GM21390 (cell line): ENCODE results near the gene KIAA1217.

Experiments
- ATAC-seq: cut with Tn5 transposase; IDR thresholded peaks from one replicate; pipeline ENCODE4 v1.9.1; 2021; ENCODE audit not compliant: unreplicated experiment

KIAA1217 gene

DNA sequence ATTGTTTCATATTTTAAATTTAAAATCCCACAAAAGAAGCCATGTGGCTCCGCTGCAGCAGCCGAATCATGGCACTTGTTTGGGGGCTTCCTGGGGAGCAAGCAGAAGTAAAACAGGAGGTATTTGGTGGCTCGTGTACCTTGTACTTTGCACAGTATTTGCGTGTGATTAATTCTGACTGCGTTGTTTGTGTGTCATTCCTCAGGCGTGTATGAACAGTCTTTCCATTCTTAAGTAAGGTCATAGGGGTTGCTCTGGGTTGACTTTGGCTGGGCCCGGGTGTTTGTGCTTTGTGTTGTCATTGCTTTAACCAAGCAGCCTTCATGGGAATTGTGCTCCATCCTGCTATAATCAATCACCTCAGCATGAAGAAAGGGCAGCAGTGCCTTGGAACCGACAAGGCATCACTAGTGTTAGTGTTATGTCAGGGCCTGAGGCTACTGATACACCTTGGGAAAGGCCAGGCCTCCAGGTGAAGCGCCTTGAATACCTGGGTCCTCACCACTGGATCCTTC, 332.4 kb downstream of the KIAA1217 start:
- no peak for ATAC-seq

DNA sequence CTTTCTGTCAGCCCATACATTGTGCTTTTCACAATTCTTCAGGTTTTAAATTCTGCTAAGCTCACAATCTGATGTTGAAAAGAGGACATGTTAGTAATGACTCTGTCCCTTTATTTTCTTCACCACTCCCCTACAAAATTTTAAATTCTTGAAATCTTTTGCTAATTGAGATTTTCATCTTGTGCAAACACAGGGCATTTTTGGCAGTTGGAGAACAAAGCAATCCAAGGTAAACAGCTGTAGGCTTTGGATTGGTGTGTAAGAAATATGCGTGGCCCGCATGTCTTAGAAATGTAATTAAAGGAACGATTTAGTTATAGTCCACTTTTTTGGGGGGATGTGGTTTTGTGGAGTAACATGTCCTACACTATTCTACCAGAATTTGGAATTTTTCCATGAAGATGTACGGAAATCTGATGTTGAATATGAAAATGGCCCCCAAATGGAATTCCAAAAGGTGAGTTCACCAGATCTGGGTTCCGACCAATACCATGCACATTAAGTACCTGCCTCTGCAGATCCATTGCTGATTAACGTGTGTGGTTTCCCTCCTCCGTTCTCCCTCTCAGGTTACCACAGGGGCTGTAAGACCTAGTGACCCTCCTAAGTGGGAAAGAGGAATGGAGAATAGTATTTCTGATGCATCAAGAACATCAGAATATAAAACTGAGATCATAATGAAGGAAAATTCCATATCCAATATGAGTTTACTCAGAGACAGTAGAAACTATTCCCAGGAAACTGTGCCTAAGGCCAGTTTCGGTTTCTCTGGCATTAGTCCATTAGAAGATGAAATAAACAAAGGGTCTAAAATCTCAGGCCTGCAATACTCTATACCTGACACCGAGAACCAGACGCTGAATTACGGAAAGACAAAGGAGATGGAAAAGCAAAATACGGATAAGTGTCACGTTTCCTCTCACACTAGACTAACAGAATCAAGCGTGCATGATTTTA, 333.7 kb downstream of the KIAA1217 start:
- no peak for ATAC-seq

- no peak for ATAC-seq
Measured at GRCh38 chr10:24544776-24545175, 335.8 kb downstream of the KIAA1217 start.

DNA sequence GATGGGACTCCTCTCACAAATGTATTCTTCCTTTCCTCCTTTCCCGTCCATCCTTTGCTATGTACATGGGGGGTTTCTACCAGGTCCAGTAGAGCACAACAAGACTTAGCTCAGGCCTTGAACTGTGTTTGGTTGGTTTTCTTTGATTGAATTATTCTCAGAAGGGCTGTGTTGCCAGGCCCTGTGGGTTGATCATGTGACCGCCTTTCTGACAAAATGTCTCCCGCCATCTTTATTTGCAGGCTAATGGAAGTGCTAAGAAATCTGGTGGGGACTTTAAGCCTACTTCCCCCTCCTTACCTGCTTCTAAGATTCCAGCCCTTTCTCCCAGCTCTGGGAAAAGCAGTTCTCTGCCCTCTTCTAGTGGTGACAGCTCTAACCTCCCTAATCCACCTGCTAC, 336.6 kb downstream of the KIAA1217 start:
- no peak for ATAC-seq

GRCh38 chr10:24550680-24551079, 341.7 kb downstream of the KIAA1217 start:
- ATAC-seq, result no peak

DNA sequence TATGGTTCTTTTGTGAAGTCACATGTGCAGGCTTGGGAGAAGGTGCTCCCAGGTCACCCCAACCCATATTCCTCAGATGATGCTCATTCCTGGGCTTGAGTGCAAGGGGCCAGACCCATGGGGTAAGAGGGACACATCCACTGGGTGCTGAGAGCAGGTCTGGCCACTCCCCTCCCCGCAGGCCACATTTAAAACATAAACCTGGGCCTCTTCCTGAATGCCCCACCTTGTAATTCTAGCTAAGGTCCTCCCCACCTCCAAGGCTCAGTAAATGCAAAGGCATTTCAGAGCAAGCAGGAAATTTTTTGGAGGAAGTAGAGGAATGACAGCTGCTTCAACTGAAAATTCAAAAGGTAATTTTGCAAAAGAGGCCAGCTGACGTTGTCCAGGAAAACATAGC, 342.2 kb downstream of the KIAA1217 start:
- no peak for ATAC-seq

DNA sequence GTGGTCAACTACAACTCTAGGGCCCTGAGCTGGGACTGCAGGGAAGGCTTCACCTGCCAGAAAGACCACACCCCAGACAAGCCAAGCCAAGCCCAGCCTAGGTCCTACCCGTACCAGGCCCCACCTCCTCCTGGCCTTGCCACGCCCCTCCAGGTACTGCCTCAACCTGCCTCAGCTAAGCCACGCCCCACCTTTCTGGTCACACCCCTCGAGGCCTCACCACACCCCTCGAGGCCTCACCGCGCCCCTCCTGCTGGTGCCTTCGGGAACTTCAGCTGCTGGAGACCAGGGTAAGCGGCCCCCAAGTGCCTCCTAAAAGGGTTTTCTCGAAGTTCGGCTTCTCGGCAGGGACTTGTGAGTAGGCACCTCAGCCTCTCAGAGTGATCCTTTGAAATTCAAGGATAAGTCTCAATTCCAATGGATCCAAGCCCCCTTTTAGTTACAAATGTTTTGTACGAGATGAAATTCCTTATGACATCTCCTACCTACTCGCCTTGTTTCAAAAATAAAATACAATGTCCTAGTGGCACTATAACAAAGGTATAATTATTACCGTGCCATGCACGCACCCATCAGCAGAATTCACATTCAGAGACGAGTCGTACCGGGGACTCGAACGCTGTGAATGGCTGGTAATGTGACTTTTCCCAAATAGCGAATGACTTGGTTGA, 343.5 kb downstream of the KIAA1217 start:
- ATAC-seq, result peak; percentile 54

DNA sequence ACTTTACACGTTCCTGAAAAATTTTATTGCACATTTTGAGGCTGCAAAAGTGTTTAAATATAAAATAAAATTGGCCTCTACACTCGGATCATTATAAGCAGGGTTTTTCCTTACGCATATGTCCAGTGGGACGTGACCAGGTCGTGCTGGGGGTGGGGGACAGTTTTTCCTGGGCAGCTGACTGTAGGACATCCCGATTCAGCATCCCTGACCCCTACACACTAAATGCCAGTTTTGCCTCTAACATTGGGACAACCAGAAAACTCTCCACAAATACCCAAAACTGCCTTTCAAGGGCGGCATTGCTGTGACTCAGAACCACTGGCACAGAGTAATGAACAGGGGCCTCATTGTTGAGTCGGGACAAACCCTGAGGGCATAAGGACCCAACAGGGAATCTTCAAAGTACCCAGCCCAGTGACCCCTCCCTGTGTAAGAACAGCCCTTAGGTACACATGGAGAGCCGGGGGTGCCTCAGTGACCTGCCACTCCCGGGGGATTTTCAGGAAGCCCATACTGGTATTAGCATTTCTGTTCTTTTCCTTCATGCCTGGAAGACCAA, 344.2 kb downstream of the KIAA1217 start:
- no peak for ATAC-seq

- ATAC-seq, result no peak
Measured at GRCh38 chr10:24554036-24554435, 345.1 kb downstream of the KIAA1217 start.

DNA sequence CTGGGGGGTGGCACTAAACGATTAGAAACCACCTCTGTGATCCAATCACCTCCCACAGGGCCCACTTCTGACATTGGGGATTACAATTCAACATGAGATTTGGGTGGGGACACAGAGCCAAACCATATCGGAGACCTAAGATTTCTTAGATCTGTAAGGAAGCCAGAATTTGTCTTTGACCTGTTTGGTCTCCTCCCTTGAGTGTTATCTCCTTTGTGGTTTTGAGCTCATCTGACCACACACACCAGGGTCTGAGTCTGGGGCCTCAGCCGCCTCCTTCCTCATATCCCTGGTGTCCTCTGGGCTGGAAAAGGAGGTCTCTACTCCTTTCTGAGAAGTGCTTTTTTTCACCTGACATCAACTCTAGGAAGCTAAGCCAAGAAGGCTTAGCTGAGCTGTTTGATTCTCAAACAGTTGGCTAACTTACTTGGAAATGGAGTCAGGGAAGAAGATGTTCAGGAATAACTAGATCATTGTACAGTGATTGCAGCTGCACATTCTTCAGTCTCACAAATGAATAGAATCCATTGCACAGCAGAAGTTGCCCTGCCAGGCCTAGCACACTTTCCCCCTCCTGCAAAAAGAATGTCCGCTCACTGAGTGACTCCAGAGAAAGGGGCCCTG, 347.3 kb downstream of the KIAA1217 start:
- ATAC-seq, result no peak

GRCh38 chr10:24556750-24557742, 348.1 kb downstream of the KIAA1217 start:
- ATAC-seq, result peak; percentile 57

GRCh38 chr10:24561453-24561852, 352.5 kb downstream of the KIAA1217 start:
- no peak for ATAC-seq

DNA sequence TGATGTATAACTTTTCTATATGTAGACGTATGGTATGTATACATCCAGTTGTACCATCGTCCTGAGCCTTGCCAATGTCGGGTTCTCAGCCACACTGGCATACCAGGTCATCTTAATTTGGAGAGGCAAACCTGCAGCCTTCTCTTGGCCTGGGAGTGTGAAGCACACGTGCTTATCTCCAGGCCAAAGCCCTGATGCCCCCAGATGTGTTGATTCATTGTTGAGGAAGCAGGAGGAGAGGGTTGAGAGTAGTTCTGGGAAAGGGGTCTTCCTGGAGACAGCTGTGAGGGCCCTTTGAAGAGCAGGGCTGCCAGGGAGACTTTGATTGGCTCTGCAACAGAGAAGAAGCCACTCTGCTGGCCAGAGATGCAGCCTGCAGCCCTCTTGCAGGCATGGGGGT, 359.1 kb downstream of the KIAA1217 start:
- no peak for ATAC-seq

- ATAC-seq, result no peak
Measured at GRCh38 chr10:24569330-24569796, 360.4 kb downstream of the KIAA1217 start.

GRCh38 chr10:24569828-24570657, 361.1 kb downstream of the KIAA1217 start:
- ATAC-seq, result no peak

- ATAC-seq, result no peak
Measured at GRCh38 chr10:24570658-24571426, 361.9 kb downstream of the KIAA1217 start.

DNA sequence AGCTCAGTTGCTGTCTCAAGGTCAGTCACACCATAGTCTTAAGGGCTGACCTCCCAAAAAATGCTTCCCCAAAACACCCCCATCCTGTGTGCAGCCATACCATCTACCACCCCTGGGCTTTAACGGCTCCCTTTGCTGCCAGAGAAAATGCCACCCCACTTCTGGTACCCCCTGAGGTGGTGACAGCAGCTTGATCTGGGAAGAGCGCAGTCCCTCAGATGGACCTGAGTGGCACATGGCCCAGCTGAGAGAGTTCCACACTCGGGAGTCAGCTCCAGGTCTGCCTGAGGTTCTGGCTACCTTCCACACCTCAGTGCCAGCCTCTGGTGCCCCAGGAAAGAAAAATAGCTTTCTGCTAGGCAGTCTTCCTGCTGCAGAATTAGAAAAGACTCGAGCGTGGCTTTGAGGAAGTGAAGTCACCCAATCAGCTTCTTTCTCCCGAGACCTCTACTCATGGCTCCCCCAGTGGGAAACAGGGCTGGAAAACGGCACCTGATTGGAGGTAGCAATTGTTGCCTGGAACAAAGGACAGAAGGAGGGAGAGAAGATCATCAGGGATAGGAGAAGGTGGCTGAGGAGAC, 363.0 kb downstream of the KIAA1217 start:
- no peak for ATAC-seq

- no peak for ATAC-seq
Measured at GRCh38 chr10:24574161-24574560, 365.2 kb downstream of the KIAA1217 start.
